IPS-NIHi7 (cell line): ENCODE measurements around the gene GABRD.

ENCODE experiments used
- DNase-seq: peaks from one replicate; pipeline ENCODE4 v3.0.0; 2012; ENCODE audit warnings: mixed read lengths; ENCODE audit errors: extremely low spot score

Gene GABRD

GRCh38 chr1:2018217-2019171 is 651 bp upstream of the GABRD start:
- no peak for DNase-seq

- DNase-seq = peak; percentile 77
Observed at GRCh38 chr1:2019571-2020309, 595 bp downstream of the GABRD start.

- DNase-seq = no peak
Observed at GRCh38 chr1:2020310-2020655, 1.1 kb downstream of the GABRD start.

GRCh38 chr1:2021550-2021949 is 2.4 kb downstream of the GABRD start:
- DNase-seq = no peak

- DNase-seq = no peak
Observed at GRCh38 chr1:2022063-2022770, 3.1 kb downstream of the GABRD start.

- DNase-seq = no peak
Observed at GRCh38 chr1:2023187-2023586, 4.0 kb downstream of the GABRD start.

- DNase-seq = no peak
Observed at GRCh38 chr1:2024451-2024850, 5.3 kb downstream of the GABRD start.

- no peak for DNase-seq
Observed at GRCh38 chr1:2024887-2025286, 5.7 kb downstream of the GABRD start.

GRCh38 chr1:2025491-2025981 is 6.4 kb downstream of the GABRD start:
- no peak for DNase-seq

GRCh38 chr1:2027961-2028583 is 8.9 kb downstream of the GABRD start:
- no peak for DNase-seq

GRCh38 chr1:2028870-2029560 is 9.9 kb downstream of the GABRD start:
- DNase-seq = no peak

GRCh38 chr1:2029561-2029960 is 10.4 kb downstream of the GABRD start:
- DNase-seq = no peak

- DNase-seq = no peak
Observed at GRCh38 chr1:2030076-2030871, 11.1 kb downstream of the GABRD start.

- DNase-seq = no peak
Observed at GRCh38 chr1:2031546-2032540, 12.7 kb downstream of the GABRD start.

GRCh38 chr1:2032737-2033136 is 13.6 kb downstream of the GABRD start:
- no peak for DNase-seq

- DNase-seq = no peak
Observed at GRCh38 chr1:2033165-2033564, 14.0 kb downstream of the GABRD start.

- no peak for DNase-seq
Observed at GRCh38 chr1:2036287-2036686, 17.1 kb downstream of the GABRD start.

- no peak for DNase-seq
Observed at GRCh38 chr1:2037314-2037979, 18.3 kb downstream of the GABRD start.
